GM06990 (cell line): ENCODE measurements around the gene CAMTA1.

Source experiments
- DNase-seq: peaks from one replicate; pipeline ENCODE4 v3.0.0-alpha.2; 2011; ENCODE audit not compliant: insufficient read length; ENCODE audit errors: extremely low read depth
- H3K27me3 ChIP-seq: replicated peaks from 2 replicates; pipeline ENCODE4 v1.6.0; 2011; ENCODE audit warnings: low read length; ENCODE audit not compliant: control insufficient read depth, insufficient read depth
- H3K36me3 ChIP-seq: 2 replicates; pipeline ENCODE4 v1.5.1; 2011; ENCODE audit warnings: low read length; ENCODE audit not compliant: control insufficient read depth, insufficient read depth
- H3K4me3 ChIP-seq: replicated peaks from 2 replicates; pipeline ENCODE4 v1.5.1; 2011; ENCODE audit warnings: low read depth, mild to moderate bottlenecking, control low read depth, low read length
- CTCF ChIP-seq: IDR thresholded peaks from 2 replicates; pipeline ENCODE4 v1.5.1; 2011; ENCODE audit warnings: low read length, control low read depth, mild to moderate bottlenecking, inconsistent platforms; ENCODE audit not compliant: insufficient read depth, poor library complexity, severe bottlenecking

Gene CAMTA1

GRCh38 chr1:7606096-7606495, 820.8 kb downstream of the CAMTA1 start:
- Histone ChIP-seq H3K4me3 (no peak overlapping the region), H3K36me3 (no peaks in the 10 kb centered on the region), H3K27me3 (no peaks in the 10 kb centered on the region)
- no peak for TF ChIP-seq CTCF
- DNase-seq: no peak

DNA sequence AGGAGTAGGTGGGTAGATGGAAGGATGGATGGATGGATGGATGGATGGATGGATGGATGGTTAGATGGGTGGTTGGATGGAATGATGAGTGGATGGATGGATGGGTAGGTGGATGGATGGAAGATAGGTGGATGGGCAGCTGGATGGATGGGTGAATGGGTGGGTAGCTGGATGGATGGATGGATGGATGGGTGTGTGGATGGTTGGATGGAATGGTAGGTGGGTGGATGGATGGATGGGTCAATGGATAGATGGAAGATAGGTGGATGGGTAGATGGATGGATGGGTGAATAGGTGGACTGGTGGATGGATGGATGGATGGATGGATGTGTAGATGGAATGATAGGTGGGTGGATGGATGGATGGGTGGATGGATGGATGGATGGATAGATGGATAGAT, 821.8 kb downstream of the CAMTA1 start:
- no peak overlapping the region for H3K4me3 ChIP-seq
- no peak for DNase-seq
- H3K36me3 ChIP-seq: no peaks in the 10 kb centered on the region
- H3K27me3 ChIP-seq: no peaks in the 10 kb centered on the region; the same call in 1 of the 2 replicates
- no peak for TF ChIP-seq CTCF

- H3K4me3 ChIP-seq: no peak overlapping the region
- no peak for DNase-seq
- TF ChIP-seq CTCF: no peak
Measured at GRCh38 chr1:7608628-7609305, 823.5 kb downstream of the CAMTA1 start.

DNA sequence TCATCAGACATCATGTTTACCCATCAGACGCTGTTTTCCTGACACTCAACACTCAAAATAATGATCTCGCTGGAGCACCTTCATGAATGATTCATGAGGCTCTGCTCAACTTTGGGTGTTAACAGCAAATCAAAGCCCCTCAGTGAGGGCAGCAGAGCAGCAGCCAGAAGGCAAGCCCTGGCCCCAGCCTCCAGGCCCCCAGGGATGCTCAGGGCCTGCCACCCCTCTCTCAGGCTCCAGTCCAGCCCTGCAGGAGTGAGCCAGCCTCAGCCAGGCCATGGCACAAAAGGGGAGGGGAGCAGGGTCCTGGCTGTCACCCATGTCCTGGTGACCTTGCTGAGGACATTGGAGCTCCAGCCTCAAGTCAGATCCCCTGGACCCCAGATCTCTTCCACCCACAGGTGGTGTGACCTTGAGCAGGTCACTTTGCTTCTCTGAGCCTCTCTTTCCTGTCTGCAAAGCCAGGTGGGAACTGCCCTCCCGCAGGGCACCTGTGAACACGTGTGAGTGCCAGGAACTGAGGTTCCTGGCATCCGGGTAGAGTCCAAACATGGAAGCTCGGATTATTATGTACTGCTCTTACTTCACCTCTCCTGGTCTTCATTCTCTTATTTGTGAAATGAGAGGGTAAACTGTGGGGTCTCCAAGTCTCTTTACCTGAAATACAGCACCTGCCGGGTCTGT, 824.2 kb downstream of the CAMTA1 start:
- H3K36me3 ChIP-seq: no peaks in the 10 kb centered on the region
- DNase-seq: no peak
- H3K27me3 ChIP-seq: peaks cover 1% of the 10 kb centered on the region
- H3K4me3 ChIP-seq: no peak overlapping the region
- no peak for TF ChIP-seq CTCF

More at GRCh38 chr1:7608628-7609305, 823.5 kb downstream of the CAMTA1 start:
- Histone ChIP-seq H3K27me3 (peaks cover 1% of the 10 kb centered on the region), H3K36me3 (no peaks in the 10 kb centered on the region)

GRCh38 chr1:7610106-7610731, 825.0 kb downstream of the CAMTA1 start:
- TF ChIP-seq CTCF: no peak
- H3K36me3 ChIP-seq: no peaks in the 10 kb centered on the region
- H3K4me3 ChIP-seq: no peak overlapping the region
- DNase-seq: no peak
- peaks cover 1% of the 10 kb centered on the region for H3K27me3 ChIP-seq
